Prostate gland (tissue), 2 donors: Measurements from ENCODE around the gene HERC3. TPM values are rescaled to one million over a fixed set of nuclear protein-coding genes. Genes with fewer than 3 reads are reported as not detected.

ENCODE experiments used
- DNase-seq: peaks from one replicate; pipeline ENCODE4 v3.0.0-alpha.2; 2019; ENCODE audit warnings: low spot score
- H3K27ac ChIP-seq, 2 donors: fragments of 200-600 bp; sonication (generic); 2 replicates each; pipeline ENCODE4 v1.5.1; 2017 to 2019
- H3K27me3 ChIP-seq: fragments of 200-600 bp; sonication (generic); replicated peaks from 2 replicates; pipeline ENCODE4 v1.5.1; 2019; ENCODE audit not compliant: insufficient read depth
- H3K36me3 ChIP-seq, 2 donors: fragments of 200-600 bp; sonication (generic); 1 replicate in 1 of 2; 2 replicates in 1 of 2; pipeline versions ENCODE4 v1.5.1 to v1.8.1; 2017 to 2019
- H3K4me1 ChIP-seq: fragments of 200-600 bp; sonication (generic); replicated peaks from 2 replicates; pipeline ENCODE4 v1.5.1; 2019
- H3K4me3 ChIP-seq, 2 donors: fragments of 200-600 bp; sonication (generic); 2 replicates each; pipeline ENCODE4 v1.5.1; 2017 to 2019
- H3K9me3 ChIP-seq: fragments of 200-600 bp; sonication (generic); 2 replicates; pipeline ENCODE4 v1.5.1; 2017
- POLR2A ChIP-seq: fragments of 450-650 bp; IDR thresholded peaks from one replicate; pipeline ENCODE4 v1.6.1; 2016; ENCODE audit warnings: antibody characterized with exemption, mild to moderate bottlenecking
- POLR2AphosphoS5 ChIP-seq: sonication (generic); formaldehyde crosslinking; IDR thresholded peaks from one replicate; pipeline ENCODE4 v1.6.1; 2017; ENCODE audit warnings: antibody characterized with exemption
- WGBS: methylation state at CpG from one replicate; pipeline ENCODE4 v1.1.5; 2018; 5-methylcytosine and 5-hydroxymethylcytosine counted together
- intact Hi-C: fragments of 100-400 bp; cut with DNase I; formaldehyde crosslinking; loops from one replicate; pipeline ENCODE4 v1.14.2; 2022
- total RNA-seq, 2 donors: library from RNA; depleted of rRNA; stranded (reverse); fragments of >200 nt; gene quantifications; one replicate each; pipeline ENCODE4 v1.1.0, GENCODE V29; 2016
- TF ChIP-seq, protein P1 (sequence below), 4 experiments: fragments of 200-600 bp in 2 of 4; fragments of 450-650 bp in 2 of 4; sonication (generic) in 2 of 4; IDR thresholded peaks; 1 replicate in 3 of 4; 2 replicates in 1 of 4; pipeline ENCODE4 v1.5.1; 2016 to 2019; ENCODE audit warnings: antibody characterized with exemption in 4 of 4, mild to moderate bottlenecking in 2 of 4, moderate library complexity in 2 of 4

HERC3 gene
- total RNA-seq, 2 donors from 2014 or later, result 36.5 to 42.2 TPM

DNA sequence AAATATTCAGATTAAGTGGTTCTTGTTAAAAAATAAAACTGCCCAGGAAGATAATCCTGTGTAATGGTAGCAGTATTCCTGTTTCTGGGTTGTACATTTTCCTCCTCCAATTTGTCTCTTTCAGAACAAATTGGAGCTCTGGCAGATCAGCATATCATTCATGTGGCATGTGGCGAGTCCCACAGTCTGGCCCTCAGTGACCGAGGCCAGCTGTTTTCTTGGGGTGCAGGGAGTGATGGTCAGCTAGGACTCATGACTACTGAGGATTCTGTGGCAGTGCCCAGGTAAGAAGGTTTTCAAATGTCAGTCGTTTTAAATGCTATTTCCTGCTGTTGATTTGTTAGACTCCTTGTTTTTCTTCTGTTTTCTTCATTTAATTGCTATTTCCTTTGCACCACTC, 57.4 kb downstream of the HERC3 start:
- Histone ChIP-seq H3K27me3 (no peaks in the 10 kb centered on the region), H3K9me3 (no peaks in the 10 kb centered on the region), H3K27ac (peak overlapping the region in 1 of 2 donors; percentile 19), H3K4me1 (no peaks in the 10 kb centered on the region), H3K36me3 (no peaks in the 10 kb centered on the region), H3K4me3 (no peak overlapping the region)
- 79% methylated on average over 3 of the region's 3 CpGs for WGBS
- intact Hi-C loops, result no loop called here
- DNase-seq, result no peak
- TF ChIP-seq POLR2A, result no peak
- TF ChIP-seq POLR2AphosphoS5, result no peak
- TF ChIP-seq, protein P1, sequence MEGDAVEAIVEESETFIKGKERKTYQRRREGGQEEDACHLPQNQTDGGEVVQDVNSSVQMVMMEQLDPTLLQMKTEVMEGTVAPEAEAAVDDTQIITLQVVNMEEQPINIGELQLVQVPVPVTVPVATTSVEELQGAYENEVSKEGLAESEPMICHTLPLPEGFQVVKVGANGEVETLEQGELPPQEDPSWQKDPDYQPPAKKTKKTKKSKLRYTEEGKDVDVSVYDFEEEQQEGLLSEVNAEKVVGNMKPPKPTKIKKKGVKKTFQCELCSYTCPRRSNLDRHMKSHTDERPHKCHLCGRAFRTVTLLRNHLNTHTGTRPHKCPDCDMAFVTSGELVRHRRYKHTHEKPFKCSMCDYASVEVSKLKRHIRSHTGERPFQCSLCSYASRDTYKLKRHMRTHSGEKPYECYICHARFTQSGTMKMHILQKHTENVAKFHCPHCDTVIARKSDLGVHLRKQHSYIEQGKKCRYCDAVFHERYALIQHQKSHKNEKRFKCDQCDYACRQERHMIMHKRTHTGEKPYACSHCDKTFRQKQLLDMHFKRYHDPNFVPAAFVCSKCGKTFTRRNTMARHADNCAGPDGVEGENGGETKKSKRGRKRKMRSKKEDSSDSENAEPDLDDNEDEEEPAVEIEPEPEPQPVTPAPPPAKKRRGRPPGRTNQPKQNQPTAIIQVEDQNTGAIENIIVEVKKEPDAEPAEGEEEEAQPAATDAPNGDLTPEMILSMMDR (IDR thresholded peaks at IDR 0.05), result no peak

DNA sequence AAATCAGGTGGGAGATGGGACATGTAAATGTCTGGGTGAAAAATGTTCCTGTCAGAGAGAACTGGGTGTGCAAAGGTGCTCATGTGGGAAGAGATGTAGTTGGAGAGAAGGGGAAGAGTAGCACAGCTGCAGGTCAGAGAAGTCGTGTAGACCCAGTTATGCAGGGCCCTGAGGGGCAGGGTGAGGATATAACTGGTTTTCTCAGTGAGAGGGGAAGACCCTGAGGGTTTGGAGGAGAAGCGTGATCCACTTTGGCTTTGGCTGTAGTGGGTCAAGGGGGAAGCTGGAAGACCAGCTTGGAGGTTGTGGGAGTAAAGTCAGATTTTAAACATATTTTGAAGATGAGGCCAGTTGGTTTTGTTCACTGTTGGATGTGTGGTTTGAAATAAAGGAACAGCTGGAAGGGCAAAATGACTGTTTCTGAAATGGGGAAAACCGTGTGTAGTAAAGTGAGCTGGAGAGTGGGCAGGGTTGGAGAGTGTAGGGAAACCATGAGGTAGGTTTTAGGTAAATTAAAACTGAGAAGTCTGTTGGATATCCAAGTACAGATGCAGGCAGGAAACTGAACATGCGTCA, 61.2 kb downstream of the HERC3 start:
- H3K9me3 ChIP-seq, result no peaks in the 10 kb centered on the region
- no peak overlapping the region for H3K27ac ChIP-seq
- H3K4me3 ChIP-seq, result no peak overlapping the region
- 86% methylated on average over 4 of the region's 4 CpGs for WGBS
- peaks cover under 1% of the 10 kb centered on the region for H3K4me1 ChIP-seq
- intact Hi-C loops, result no loop called here
- no peak for DNase-seq
- TF ChIP-seq, protein P1 (IDR thresholded peaks at IDR 0.05), result no peak
- TF ChIP-seq POLR2A (no peak), POLR2AphosphoS5 (no peak)
- H3K36me3 ChIP-seq, result no peaks in the 10 kb centered on the region
- H3K27me3 ChIP-seq, result no peaks in the 10 kb centered on the region

DNA sequence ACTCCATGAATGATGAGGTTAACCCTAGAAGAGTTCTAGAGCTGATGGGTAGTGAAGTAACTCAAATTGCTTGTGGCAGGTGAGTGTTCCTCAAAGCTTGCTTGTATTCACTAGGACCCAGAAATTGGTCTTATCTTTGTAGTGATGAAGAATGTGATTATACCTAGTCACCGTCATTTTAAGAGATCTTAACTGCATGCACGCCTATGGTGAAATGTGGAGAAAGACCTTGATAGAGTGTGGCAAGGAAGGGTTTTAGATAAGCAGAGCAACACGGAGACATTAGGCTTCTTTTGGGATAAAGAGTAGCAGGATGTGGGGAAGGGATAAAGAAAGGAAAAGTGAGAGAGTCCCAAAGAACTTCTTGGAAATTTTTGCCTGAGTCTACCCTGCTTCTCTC, 62.9 kb downstream of the HERC3 start:
- H3K36me3 ChIP-seq, result no peaks in the 10 kb centered on the region
- H3K4me3 ChIP-seq, result no peak overlapping the region
- peaks cover 4% of the 10 kb centered on the region for H3K4me1 ChIP-seq
- no peaks in the 10 kb centered on the region for H3K9me3 ChIP-seq
- TF ChIP-seq POLR2AphosphoS5 (no peak), POLR2A (no peak)
- TF ChIP-seq, protein P1 (IDR thresholded peaks at IDR 0.05), result no peak
- no peak overlapping the region for H3K27ac ChIP-seq
- intact Hi-C loops, result no loop called here
- no peaks in the 10 kb centered on the region for H3K27me3 ChIP-seq
- 89% methylated on average over 3 of the region's 3 CpGs for WGBS
- no peak for DNase-seq

DNA sequence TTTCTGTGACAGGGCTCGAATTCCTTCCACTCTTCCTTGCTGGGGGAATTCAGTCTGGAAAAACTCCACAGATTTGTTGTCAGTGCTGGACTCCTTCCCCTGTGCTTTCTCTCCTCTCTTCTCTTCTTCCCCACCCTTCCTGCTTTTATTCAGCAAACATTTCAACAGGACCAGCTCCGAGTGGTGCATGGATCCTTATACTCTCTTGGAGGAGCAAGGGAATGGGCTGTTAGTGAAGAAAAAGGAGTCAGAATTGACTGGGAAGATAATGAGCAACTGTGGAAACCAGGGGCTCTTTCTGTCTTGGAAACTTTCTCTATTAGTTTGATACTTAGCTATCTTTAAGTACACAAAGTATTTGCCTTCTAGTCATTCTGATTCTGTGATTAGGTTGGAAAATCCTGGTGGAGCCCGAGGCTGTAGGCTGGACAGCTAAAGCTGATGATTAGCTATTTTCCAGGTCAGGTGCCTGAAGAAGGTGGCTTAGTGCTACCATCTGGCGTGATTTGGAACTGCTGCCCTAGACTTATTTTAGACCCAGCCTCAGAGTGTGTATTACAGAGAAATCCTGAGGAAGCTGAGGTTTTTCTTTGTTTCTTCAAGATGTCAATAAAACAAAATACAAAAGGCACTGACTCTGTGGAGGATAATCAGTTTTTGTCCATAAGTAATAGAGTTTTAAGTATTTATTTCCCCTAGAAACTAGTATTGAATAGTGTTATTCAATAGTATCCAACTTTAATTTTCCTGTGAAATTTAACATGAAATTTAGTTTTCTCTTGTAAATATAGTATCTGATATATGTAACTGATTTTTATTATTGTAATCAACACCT, 67.0 kb downstream of the HERC3 start:
- H3K4me3 ChIP-seq, result no peak overlapping the region
- H3K4me1 ChIP-seq, result peaks cover 4% of the 10 kb centered on the region
- WGBS, result 22% methylated on average over 4 of the region's 4 CpGs
- peak overlapping the region; percentile 56 to 64 for H3K27ac ChIP-seq
- DNase-seq, result peak; percentile 58
- intact Hi-C loops, result loop anchor here (1.0 to 2.0 kb wide), 2 partner anchors 120 to 128 kb away; no protein-coding TSS in a partner anchor
- H3K27me3 ChIP-seq, result no peaks in the 10 kb centered on the region
- TF ChIP-seq POLR2A (no peak), POLR2AphosphoS5 (peak; percentile 47)
- TF ChIP-seq, protein P1 (IDR thresholded peaks at IDR 0.05), result peak; percentile 55 to 83 (median 69)
- no peaks in the 10 kb centered on the region for H3K9me3 ChIP-seq
- no peaks in the 10 kb centered on the region for H3K36me3 ChIP-seq
